Measurements from ENCODE around the gene CELF6.

DNA sequence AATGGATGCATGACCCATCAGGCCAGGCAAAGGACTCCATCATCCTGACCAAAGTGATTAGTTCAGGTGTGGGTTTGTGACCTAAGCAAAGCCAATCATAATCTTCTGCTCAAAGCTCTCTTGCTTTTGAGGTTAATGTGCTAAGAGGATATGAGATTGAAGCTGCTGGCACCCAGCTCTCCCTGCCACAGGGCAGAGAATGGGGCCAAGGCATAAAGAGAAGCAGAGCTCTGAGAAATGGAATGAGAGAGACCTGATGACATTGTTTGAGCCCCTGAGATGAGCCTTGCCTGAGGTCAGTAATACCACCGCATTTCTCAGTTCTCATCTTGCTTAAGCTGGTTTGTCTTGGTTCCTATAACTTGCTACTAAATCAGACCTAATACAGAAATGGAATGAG, 41.2 kb downstream of the CELF6 start:
- TF ChIP-seq, protein P1, sequence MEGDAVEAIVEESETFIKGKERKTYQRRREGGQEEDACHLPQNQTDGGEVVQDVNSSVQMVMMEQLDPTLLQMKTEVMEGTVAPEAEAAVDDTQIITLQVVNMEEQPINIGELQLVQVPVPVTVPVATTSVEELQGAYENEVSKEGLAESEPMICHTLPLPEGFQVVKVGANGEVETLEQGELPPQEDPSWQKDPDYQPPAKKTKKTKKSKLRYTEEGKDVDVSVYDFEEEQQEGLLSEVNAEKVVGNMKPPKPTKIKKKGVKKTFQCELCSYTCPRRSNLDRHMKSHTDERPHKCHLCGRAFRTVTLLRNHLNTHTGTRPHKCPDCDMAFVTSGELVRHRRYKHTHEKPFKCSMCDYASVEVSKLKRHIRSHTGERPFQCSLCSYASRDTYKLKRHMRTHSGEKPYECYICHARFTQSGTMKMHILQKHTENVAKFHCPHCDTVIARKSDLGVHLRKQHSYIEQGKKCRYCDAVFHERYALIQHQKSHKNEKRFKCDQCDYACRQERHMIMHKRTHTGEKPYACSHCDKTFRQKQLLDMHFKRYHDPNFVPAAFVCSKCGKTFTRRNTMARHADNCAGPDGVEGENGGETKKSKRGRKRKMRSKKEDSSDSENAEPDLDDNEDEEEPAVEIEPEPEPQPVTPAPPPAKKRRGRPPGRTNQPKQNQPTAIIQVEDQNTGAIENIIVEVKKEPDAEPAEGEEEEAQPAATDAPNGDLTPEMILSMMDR (IDR thresholded peaks at IDR 0.05), result no peak
- TF ChIP-seq POLR2A (IDR thresholded peaks at IDR 0.05), result no peak

Measured in lower leg skin (tissue), 3 donors.